Measurements from ENCODE around the gene INPP5D.
"Not testable (repeated sequence)": the region's sequence is repeated elsewhere in the genome, so short reads cannot be mapped to it uniquely, and the experiment has no call there.

The INPP5D gene

DNA sequence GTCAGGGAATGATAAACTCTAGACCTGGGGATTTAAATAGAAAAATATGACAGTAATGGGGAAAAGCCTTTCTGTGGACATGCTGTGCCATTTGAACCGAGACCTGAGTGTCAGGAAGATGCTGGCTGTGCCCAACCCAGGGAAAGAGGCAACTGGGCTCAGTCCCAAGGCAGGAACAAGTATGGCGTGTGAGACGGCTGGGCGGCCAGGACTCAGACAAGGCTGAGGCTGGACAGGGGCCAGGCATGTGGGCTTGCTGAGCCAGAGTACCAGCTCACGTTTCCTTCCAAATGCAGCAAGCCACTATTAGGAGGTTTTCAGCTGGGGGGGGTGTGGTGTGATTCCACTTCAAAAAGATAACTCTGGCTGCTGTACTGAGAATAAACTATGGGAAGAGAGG, 92.4 kb downstream of the INPP5D start:
- DNase-seq, result no peak

DNA sequence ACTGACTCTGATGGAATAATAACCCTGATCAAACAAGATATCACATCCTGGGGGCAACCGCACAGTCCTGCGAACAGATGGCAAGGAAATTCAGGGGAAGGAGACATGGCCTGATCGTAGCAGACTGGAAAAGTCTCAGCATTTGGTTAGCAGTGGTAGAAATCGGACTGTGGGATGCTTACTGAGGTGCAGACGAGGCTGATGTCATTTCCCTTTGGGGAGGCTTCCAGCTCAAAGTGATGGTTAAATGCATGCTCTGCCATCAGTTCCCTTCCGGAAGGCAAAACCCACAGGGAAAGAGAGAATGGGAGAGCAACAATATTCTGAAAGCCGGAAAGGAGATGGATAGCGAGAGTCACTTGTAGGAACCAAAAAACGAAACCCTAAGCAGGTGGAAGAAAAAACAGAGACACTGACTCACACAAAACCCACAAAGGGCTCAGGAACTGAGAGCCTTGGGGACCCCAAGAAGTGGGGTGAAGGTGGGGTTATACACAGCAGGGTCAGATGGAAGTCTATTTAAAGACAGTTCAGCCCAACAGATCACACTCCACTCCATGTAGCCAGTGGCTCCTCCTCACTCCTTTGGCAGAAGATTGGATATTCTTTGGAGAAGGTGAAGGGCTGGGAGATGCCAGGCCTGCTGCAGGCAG, 93.1 kb downstream of the INPP5D start:
- no peak for DNase-seq

GRCh38 chr2:233156001-233156400, 95.9 kb downstream of the INPP5D start:
- DNase-seq, result no peak

- not testable (repeated sequence) for DNase-seq
Observed at GRCh38 chr2:233156461-233156860, 96.3 kb downstream of the INPP5D start.

GRCh38 chr2:233161730-233162129, 101.6 kb downstream of the INPP5D start:
- no peak for DNase-seq

DNA sequence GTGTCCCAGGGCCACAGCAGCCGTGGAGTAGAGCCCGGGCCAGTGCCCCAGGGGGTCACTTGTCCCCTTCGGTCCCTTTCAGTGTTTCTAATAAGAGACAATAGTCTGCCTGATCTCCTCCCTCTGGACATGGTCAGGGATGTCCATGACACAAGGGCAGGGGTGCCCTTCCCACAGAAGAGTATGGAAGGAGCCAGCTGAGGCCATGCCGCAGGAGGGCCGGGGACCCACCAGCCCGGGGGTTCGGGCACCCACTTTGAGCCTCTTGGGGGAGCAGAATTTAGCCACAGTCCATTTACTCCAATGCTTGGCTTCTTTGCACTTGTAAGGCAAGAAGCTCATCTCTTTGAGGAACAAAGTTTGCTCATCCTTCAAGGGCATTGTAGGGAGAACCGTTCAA, 102.6 kb downstream of the INPP5D start:
- DNase-seq, result no peak

DNA sequence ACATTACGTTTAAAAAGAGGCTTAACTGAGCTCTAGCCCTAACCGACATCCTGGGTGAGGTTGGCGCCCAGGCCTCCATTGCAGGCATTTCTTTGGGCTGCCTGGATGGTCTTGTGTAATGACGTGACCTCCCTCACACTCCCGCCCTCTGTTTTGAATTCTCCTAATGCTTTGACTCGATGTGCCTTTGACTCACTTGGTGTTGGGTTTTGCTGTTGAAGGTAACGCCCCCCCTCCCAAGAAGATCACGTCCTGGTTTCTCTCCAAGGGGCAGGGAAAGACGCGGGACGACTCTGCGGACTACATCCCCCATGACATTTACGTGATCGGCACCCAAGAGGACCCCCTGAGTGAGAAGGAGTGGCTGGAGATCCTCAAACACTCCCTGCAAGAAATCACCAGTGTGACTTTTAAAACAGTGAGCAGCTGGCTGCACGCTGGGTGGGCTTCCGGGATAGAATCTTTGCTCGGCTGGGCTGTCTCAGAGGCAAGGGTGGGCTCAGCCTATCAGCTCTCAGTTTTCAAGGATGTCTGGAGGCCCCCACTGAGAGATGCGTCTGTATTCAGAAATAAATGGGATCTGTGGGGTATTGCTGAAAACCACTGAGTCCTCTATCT, 103.5 kb downstream of the INPP5D start:
- no peak for DNase-seq

GRCh38 chr2:233164128-233164635, 104.0 kb downstream of the INPP5D start:
- no peak for DNase-seq

GRCh38 chr2:233164967-233165366, 104.8 kb downstream of the INPP5D start:
- DNase-seq, result no peak

DNA sequence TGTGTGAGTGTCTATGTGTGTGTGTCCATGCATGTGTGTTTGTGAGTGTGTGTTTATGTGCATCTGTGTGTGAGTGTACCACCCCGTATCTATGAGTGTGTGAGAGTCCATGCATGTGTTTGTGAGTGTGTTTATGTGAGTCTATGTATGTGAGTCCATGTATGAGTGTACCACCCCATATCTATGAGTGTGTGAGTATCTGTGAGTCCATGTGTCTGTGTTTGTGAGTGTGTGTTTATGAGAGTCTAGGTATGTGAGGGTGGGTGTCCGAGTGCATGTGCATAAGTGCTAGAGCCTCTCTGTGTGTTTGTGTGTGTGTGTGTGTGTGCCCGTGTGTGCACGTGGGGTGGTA, 105.4 kb downstream of the INPP5D start:
- no peak for DNase-seq

GRCh38 chr2:233165895-233166661, 105.9 kb downstream of the INPP5D start:
- peak; percentile 39 for DNase-seq

DNA sequence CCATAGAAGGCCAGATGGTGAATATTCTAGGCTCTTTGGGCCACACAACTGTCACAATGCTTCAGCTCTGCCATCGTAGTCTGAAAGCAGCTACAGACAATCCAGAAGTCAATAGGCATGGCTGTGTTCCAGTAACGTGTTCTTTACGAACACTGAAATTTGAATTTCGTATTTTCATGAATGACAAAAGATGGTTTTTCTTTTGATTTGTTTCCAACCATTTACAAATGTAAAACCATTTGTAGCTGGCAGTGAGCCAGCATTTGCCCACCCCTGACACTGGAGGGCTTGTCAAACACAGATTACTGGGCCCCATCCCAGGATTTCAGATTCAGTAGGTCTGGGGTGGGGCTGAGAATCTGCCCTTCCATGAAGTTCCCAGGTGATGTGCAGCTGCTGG, 108.3 kb downstream of the INPP5D start:
- DNase-seq, result no peak

DNA sequence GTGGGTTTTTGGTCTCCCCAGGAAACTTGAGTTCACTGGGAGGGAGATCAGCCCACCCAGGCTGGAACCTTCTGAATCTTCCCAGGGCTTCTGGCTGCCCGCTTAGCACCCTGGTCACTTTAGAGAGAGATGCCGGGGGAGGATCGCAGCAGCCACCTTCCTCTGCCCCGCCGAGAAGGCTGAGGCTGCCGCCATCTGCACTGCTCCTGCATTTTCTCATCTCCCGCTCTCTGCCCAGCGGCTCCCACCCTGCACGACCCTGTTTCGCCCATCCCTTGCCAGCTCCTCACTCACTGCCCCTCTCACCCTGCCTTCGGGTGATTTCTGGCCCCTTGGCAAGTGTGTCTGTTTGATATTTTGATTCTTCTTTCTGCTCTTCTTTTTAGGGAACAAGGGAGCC, 108.8 kb downstream of the INPP5D start:
- no peak for DNase-seq

GRCh38 chr2:233171344-233171743, 111.2 kb downstream of the INPP5D start:
- DNase-seq, result no peak

GRCh38 chr2:233173115-233173514, 113.0 kb downstream of the INPP5D start:
- DNase-seq, result no peak

GRCh38 chr2:233174137-233174536, 114.0 kb downstream of the INPP5D start:
- DNase-seq, result no peak

- DNase-seq, result no peak
Observed at GRCh38 chr2:233178994-233179847, 119.1 kb downstream of the INPP5D start.

- DNase-seq, result no peak
Observed at GRCh38 chr2:233179848-233180366, 119.8 kb downstream of the INPP5D start.

GRCh38 chr2:233183869-233184418, 123.8 kb downstream of the INPP5D start:
- no peak for DNase-seq

DNA sequence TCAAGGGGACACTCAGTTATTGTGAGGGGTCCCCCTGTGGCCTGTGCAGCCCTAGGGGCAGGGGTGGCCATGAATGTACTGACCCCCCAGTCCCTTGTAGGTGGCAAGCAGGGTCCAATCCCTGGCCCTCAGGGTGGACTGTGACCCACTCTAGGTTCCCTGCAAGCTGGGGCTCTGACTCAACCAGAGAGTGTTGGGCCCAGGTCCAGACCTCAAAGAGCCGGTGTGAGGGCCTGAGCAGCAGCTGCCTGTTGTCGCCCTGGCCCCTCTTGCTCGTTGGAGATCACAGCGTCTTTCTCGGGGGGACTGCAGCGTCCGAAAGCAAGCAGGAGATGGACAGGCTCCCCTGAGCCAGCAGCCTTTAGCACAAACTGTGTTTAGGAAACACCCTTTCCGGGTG, 124.5 kb downstream of the INPP5D start:
- no peak for DNase-seq

DNA sequence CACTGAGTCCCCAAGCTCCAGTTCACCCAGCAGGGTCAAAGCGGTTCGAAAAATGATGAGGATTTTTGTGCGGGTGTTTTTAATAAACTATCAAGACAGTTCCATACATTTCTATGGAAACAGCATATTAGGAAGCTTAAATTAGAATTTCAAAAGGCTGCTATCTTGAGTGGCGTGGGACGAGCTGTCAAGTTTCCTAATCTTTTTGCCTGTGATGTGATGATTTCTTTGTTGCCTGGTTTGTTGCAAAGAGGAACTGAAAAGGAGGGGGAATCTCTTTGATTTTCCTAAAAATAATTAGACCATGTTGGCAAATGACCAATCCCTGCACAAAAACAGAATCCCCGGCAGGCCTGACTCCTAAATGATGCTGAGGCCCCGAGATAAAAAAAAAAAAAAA, 125.2 kb downstream of the INPP5D start:
- DNase-seq, result no peak

- no peak for DNase-seq
Observed at GRCh38 chr2:233185963-233186362, 125.8 kb downstream of the INPP5D start.

DNA sequence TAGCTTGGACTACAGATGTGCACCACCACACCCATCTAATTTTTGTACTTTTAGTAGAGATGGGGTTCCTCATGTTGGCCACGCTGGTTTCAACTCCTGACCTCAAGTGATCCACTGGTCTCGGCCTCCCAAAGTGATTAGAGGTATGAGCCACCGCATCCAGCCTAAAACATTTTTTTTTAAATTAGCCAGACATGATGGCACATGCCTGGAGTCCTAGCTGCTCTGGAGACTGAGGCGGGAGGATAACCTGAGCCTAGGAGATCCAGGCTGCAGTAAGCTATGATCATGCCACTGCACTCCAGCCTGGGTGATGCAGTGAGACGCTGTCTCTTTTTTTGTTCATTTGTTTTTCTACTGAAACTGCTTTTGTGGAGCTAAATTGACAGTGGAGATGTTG, 126.7 kb downstream of the INPP5D start:
- DNase-seq, result no peak
